ENCODE data around the gene ADAD2. TPM values are rescaled to one million over a fixed set of nuclear protein-coding genes. Genes with fewer than 3 reads are reported as not detected.

ADAD2 gene
- total RNA-seq, 1 donor from 2014 or later, result not detected

DNA sequence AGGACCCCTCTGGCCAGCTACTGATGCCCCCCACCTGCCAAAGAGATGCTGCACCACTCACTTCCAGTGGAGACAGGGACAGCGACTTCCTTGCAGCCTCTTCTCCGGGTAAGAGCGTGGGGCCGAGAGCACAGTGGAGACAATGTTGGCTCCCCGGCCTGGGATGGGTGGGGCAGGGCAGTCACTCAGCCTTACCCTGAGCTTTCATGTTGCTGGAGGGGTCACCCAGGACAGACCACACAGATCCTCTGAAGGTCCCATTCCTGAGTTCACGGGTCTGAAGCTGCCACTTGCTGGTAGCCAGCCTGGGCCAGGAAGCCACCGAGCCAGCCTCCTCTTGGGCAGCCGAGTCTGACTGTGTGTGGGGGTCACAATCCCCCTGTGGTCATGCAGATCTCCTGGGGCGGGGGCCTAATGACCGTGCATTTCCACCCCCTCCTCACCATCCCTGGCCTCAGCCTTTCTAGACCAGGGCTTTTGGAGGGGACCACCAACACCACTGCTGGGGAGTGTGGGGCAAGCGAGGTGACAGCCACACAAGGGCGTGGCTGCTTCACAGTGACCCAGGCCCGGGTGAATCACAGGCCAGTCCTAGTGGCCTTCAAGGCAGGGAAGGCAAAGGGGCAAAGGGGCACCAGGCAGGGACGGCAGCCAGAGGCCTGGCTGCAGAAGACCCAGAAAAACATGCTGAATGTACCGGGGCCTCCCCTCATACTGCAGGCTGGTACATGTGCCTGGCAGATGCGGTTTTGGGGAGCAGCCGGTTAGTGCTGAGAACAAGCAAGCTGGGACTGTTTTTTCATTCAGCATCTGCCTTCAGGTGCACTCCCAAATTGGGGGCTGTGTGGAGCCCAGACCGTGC is 14.5 kb upstream of the ADAD2 start:
- DNase-seq (ENCODE audit: low spot score), result no peak

DNA sequence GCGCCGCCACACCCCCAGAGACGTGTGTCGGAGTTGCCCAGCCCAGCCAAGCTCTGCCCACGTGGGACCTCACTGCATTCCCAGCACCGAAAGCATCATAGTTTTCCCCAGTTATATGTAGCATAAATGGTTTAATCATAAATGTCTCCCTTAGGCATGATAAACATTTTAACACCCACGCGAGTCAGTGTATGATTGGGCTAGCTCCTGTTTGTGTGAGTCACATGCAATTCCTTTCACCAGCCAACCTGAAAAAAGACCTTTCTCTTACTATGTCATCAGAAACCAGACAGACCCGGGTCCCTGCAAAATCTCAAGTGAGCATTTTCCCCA is 13.2 kb upstream of the ADAD2 start:
- no peak for DNase-seq (ENCODE audit: low spot score)

DNA sequence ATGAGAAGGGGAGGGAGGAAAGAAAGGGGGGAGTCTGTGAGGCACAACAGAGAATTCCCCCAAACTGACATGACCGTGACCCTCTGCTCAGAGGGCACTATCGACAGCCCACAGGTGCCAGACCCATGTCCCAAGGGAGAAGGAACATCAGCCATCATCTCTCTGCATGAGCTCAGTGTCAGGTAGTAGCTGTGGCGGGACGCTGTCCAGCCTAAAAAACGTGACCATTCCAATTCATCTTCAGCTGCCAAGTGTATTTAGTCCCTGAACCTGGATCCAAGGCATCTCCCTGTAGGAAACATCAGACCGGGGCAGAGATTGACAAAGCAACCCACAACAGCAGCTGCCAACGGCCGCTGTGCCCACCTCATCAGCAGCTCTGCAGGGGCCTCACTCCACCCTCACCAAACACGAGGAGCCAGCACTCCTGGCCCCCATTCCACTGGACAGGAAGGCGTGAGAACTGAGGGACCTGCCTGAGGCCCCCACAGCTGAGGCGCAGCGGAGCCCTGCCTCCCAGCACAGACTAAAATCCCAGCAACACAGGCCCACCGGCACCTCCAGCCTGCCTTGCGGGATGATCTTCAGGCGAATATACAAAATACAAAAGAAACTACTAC is 12.7 kb upstream of the ADAD2 start:
- no peak for DNase-seq (ENCODE audit: low spot score)

DNA sequence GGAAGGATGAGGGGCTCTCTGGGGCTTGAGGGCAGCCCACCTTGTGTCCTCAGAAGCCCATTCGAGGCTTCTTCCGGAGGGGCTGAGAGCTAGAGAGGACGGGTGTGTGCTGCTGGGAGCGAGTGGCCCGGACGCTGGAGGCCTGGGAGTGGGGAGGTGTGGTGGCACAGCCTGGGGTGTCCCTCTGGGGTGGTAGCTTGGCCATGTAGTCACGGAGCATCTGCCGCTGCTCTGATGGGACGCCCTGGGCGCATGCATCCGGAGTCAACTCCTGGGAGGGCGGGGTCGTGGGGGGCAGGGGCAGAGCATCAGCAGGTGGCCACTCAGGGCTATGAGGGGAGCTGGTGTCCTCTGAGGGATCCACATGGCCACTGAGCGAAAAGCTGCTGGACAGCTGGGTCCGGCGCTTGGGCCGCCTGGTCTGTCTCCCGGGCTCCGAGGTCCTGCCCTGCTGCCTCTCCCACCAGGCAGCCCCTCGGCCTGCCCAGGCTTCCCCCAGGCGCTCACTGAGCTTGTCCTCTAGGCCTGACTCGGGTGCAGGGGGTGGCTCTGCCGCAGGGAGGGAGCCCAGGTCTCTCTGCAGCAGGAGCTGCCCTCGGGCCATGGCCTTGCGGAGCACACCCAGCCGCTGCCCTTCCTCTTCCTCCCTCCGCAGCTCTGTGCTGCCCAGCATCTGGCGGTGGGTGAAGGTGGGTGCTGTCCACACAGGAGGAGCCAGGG is 11.9 kb upstream of the ADAD2 start:
- no peak for DNase-seq (ENCODE audit: low spot score)

DNA sequence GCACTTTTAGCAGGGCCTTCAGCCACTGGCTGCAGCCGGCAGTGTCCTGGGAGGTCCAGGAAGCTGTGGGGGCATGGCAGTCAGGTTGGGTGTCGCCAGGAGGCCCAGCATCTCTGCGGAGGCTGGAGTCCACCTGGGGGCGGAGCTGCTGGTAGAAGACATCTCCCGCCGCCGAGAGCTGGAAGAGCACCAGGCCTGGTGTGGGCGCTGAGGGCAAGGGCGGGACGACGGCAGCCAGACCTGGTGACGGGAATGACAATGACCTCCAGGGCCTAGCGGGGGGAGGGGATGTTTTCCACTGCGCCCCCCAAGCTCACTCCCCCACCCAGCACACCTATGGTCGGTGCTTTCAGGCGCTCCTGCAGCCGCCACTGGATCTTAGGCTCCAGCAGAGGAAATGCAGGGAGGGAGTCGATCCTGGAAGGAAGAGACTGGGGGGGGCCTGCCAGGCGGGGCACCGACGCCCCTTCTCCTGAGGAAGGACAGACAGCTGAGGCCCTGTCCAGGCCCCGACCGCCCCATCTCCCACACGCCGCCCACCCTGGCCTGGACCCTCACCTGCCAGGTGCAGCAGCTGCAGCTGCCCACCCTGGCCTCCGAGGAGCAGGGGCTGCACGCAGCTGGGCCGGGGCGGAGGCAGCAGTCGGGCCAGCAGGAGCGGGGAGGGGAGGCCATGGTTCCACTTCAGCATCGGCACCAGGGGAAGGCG is 11.2 kb upstream of the ADAD2 start:
- no peak for DNase-seq (ENCODE audit: low spot score)

DNA sequence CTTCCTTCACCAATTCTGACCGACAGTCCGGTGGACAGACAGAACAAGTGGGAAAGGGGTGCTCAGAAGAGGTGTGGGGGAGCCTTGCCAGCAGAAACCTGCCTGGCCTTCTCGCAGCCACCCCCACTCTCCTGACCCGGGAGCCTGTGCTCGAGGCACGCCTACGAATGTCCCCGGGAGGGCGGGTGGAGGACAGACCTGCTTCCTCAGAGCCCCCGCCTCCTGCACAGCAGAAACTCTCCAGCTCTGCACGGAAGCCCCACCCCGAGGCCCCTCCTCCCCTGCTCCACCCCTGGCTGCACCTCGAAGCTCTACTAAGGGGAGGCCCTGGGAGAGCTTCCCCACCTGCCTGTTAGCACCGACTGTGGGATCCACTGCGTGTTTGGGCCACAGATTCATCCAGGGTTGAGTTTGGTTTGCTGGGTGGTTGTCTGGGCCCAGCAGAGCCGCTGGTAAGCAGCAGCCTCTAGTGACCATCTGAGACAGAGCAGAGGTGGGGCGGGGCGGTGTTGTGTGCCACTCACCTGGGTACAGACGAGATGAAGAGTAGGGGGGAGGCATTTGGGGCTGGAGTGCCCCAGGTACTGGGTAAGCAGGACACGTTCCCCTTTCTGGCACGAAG is 10.3 kb upstream of the ADAD2 start:
- DNase-seq (ENCODE audit: low spot score), result no peak

DNA sequence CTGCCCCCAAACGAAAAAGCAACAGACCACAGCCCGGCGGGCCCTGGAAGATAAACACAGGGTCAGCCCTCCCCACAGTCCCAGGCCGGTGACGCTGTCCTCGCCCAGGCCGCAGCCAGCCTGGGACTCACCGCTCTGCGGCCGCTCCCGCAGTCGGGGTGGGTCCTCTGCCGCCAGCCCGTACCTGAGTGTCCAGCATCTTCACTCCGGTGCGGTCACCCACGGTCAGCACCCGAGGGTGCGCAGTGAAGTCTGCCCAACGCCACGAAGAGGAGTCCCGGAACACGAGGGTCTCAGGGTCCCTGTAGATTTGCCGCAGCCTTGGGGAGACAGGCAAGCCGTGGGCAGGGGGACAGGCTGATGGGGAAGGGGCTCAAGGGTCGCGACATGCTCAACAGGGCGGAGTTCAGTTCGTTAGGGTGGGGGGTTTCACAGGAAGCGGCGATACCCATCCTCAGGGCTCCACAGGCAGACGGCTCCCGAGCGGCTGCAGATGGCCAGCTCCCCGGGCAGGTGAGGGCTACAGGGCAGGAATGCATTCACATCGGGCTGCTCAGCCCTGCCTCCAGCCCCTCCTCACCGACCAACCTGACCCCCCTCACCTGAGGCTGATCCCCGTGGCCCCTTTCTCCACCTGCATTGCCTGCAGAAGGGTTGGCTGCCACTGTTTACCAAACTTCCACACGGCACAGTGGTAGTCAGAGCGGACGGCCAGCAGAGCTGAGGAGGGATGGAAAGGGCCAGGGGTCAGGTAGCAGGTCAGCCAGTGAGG is 9.6 kb upstream of the ADAD2 start:
- no peak for DNase-seq (ENCODE audit: low spot score)

DNA sequence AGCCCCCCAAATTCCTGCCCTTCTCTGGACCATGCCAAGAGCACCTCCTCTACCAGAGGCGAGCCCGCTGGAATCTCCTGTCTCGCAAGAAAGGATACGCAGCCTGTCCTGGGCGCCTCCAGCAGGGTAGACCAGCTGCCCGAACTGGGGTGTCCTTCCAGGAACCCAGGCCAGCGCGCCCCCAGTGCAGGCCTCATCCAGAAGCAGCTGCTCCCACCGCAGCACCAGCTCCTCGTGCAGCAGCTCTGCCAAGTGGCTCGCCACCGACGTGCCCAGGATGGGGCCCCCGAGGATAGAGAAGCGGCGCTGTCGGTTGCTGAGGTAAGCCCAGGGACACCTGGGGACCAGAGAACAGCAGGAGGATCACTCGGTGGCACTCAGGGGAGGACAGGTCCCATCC is 8.9 kb upstream of the ADAD2 start:
- no peak for DNase-seq (ENCODE audit: low spot score)

DNA sequence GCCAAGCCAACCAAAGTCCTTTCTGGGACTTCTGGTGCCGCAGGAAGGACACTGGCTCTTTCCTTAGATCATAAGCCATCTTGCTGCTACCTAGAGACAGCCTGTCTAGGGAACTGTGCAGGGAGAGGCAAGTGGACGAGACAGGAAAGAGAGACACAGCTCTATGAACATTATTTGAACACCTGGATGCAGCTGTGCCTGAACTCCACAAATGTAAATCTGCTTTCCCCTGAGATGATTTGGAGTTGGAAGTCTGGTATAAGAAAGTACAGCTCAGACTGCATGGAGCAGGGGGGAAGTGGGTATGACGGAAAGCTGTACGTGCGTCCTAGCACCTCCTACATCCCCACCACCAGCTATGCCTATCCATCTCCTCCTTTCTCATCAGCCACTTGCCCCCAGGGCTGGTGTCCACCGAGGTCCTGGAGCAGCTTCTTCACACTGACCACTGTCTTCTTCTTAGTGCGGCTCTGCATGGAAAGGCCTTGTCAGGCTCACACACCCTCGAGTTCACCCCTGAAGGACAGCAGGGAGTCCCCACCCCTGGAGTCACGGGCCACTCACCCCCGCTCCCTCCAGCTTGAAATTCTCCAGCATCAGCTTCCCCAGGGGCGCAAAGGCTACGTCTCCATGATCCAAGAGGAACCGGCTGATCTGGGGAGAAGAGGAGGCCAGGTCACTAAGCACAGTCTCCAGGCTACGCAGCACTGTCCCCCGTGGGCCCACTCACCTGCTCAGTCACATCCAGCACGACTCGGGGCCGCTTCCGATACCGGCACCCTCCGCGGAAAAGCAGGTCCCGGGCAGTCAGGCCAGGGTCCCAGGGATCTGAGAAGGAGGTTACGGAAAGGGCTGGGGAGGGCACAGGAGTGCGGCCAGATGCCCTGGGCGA is 8.0 kb upstream of the ADAD2 start:
- DNase-seq (ENCODE audit: low spot score), result no peak

DNA sequence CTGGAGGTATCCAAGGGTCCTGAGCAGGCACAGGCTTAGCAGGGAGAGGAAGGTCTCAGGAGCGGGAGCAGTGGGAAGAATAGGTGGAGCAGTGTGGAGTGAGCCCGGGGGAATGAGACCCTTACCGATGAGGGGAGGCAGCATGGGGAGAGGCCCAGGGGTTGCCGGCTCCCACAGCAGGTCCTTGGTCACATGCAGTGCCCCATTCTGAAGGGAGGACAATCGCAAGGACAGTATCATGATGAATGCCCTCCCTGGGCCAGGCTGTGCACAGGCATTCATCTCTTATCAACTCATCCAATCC is 7.4 kb upstream of the ADAD2 start:
- DNase-seq (ENCODE audit: low spot score), result no peak

DNA sequence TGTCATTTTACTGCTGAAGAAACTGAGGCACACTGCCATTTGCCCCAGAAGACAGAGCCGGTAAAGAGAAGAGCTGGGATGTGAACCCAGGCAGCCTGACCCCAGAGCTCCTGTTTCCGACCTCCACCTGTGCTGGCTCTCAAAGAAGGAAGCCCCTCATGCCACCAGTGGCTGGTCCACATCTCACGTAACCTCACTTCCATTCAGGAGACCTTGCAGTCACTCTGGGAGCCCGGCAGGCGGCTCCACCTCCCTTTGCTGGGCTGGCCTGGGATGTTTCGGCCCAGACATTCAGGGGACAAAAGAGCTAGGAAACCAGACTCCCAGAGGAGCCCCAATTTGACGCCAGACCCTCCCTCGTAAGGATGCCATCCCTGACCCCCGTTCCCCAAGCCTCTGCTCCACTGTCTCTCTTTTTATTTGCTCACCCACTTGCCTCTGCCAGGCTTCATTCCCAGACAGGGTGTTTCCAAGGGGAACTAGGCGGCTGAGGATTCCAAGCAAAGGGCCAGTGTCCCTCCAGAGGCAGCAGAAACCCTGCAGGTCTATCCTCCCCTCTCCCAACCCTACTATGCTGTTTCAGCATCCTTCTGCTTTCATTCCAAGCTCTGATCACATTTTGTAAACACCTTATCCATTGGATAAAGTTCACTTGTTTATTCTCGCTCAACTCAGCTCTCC is 6.9 kb upstream of the ADAD2 start:
- DNase-seq (ENCODE audit: low spot score), result no peak

DNA sequence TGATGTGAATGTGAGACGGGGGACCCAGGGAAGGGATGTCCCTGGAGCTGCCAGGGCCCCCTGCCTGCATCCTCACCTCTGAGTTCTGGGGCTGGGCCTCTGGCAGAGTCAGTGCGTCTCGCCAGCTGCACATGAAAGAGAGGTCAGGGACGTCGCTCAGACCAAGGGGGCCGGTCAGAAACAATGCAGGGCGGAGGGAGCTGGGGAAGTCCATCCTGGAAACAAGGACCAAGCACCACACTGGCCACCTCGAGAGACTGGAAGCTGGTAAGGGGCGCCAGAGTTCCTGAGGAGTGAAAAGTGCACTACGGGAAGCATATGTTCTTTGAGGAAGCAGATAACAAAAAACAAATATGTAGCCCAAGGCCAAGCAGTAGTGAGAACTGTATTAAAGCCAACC is 6.2 kb upstream of the ADAD2 start:
- no peak for DNase-seq (ENCODE audit: low spot score)

DNA sequence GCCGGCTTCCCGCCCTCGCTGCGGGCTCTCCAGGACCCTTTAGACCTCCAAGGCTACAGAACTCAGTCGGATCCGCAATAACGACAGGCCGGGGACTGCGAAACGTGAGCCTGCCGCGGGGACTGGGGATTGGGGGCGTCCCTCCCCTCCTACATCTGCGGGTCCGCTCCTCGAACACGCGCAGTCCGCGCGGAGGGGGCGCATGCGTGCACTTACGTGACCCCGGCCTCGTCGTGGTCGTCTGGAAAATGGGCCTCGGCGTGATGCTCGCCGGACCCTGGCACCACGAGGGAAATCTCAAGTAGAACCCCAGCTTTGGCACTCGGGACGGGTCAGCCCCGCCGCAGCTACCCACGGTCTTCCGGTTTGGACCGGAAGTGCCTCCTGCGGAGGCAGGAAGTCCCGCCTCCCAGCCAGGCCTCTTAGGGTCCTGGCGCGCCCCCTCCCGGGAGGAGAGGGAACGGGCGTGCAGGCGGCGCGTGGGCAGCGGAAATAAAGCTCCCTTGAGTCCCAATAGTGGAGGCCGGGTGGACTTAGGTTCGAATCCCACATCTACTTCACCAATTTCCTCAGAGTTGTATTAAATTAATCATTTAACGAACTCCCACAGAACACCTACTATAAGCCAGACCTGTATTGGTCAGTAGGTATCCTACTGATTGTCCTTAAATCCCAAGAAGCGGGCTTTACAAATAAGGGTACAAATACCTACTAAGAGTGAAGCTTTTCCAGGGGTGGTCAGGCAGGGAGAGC is 4.1 kb upstream of the ADAD2 start, which contains the start of gene TAF1C:
Gene TAF1C (minus strand): TSS at position 373 of the 753 bp plus-strand sequence. CDS start 2,069 bp downstream, outside the sequence.
- peak; percentile 97 for DNase-seq (ENCODE audit: low spot score)

DNA sequence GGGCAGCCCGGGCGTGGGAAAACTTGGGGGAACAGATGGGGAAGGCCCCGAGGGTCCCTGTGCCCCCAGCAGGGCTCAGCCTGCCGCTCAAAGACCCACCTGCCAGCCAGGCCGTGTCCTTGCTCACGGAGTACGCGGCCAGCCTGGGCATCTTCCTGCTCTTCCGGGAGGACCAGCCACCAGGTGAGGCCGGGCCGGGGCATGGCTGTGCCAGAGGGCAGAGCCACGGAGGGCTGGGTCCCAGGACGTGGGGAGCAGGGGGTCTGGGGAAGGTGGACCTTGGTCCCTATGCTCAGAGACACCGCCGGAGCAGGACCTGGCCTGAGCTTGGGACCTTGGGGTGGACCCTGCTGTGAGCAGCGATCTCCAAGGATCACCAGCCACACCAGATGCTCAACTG is 509 bp downstream of the ADAD2 start:
- no peak for DNase-seq (ENCODE audit: low spot score)

DNA sequence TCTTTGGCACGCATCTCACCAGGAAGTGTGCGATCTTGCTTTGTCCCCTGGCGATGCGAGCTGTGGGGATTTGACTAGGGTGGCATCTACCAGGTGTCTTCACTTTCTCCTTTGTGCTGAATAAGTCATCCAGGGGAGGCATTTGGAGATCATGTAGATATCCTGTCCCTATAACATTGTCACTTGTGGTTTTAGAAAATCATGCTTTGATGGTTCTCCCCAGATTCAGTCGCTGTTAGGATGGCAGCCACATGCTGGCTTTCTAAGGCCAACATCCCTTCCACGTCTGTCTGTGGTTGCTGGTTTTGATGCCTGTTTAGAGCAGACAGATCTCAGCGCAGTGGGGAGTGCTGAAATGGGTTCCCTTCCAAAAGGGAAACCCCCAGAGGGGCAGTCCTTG is 2.5 kb downstream of the ADAD2 start:
- no peak for DNase-seq (ENCODE audit: low spot score)

DNA sequence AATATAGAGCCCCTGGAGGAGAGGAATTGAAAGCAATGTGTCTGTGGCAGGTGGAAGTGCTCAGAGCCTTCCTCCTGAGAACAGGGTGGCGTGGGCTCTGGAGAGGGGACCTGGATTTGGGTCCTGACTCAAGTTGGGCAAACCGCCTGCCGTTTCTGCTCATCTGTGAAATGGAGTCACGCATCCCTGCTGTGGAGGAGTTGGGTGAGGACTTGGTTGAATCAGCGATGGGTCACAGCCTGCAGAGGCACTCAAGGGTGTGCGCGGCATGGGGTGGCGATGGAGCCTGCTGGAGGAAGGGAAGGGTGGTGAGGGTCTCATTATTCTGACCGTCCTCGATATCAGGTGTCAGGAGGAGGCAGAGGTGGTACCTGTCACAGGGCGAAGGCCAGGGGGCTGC is 3.1 kb downstream of the ADAD2 start:
- no peak for DNase-seq (ENCODE audit: low spot score)

DNA sequence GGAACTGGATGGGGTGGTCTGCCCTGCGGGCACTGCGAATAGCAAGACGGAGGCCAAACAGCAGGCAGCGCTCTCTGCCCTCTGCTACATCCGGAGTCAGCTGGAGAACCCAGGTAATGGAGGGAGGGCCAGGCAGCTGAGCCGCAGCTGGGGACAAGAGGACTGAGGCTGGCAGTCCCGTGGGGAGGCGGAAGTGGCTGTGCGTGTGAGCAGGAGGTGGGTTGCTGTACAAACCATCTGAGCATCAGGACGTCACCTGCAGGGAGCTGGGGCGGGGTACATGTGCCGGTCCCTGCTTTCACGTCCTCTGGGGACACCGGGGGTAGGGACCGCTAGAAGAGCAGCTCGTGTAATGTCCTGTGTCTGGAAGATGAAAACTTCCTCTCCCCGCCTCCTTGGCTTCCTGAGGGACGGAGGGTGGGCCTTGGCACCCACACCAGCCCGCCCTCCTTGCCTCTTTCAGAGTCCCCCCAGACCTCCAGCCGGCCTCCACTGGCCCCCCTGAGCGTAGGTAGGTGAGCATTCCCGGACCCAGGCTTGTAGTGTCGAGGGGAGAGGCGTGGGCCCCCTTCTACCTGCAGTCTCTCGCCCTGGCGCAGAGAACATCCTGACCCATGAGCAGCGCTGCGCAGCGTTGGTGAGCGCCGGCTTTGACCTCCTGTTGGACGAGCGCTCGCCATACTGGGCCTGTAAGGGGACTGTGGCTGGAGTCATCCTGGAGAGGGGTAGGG is 3.7 kb downstream of the ADAD2 start:
- no peak for DNase-seq (ENCODE audit: low spot score)

All from mesenteric fat pad (tissue), 1 donor.